Endothelial cell (in vitro differentiated cells): Measurements from ENCODE around the gene NR2F1-AS1. TPM values are rescaled to one million over a fixed set of nuclear protein-coding genes. Genes with fewer than 3 reads are reported as not detected.

Source experiments
- DNase-seq: peaks from one replicate; pipeline ENCODE4 v3.0.0; 2021; ENCODE audit warnings: low spot score
- H3K27ac Mint-ChIP-seq: one replicate; pipeline ENCODE4 v1.8.0; 2021; ENCODE audit warnings: mixed read lengths, inconsistent platforms; ENCODE audit not compliant: unreplicated experiment
- H3K27me3 Mint-ChIP-seq: one replicate; pipeline ENCODE4 v1.8.0; 2021; ENCODE audit warnings: mild to moderate bottlenecking, moderate library complexity, mixed read lengths, inconsistent platforms; ENCODE audit not compliant: unreplicated experiment
- H3K36me3 Mint-ChIP-seq: one replicate; pipeline ENCODE4 v1.8.0; 2021; ENCODE audit warnings: mild to moderate bottlenecking, low read depth, mixed read lengths, inconsistent platforms; ENCODE audit not compliant: unreplicated experiment
- H3K4me1 Mint-ChIP-seq: one replicate; pipeline ENCODE4 v1.8.0; 2021; ENCODE audit warnings: mild to moderate bottlenecking, mixed read lengths, inconsistent platforms; ENCODE audit not compliant: unreplicated experiment
- H3K4me3 Mint-ChIP-seq: one replicate; pipeline ENCODE4 v1.8.0; 2021; ENCODE audit warnings: mild to moderate bottlenecking, mixed read lengths, inconsistent platforms; ENCODE audit not compliant: unreplicated experiment
- H3K9me3 Mint-ChIP-seq: one replicate; pipeline ENCODE4 v1.8.0; 2021; ENCODE audit warnings: mixed read lengths, inconsistent platforms; ENCODE audit not compliant: unreplicated experiment
- total RNA-seq: library from RNA; stranded (reverse); fragmentation: NEBNext Ultra II Directional; extraction: Animal tissue kit (Norgen Biotek cat#: 25700); gene quantifications from one replicate; pipeline ENCODE4 v1.2.1, GENCODE V29; 2021; ENCODE audit not compliant: unreplicated experiment
- TF ChIP-seq, protein P1 (sequence below): fragments of 200-600 bp; sonication (generic); IDR thresholded peaks from one replicate; pipeline ENCODE4 v1.5.0; 2021; ENCODE audit warnings: antibody characterized with exemption; ENCODE audit not compliant: unreplicated experiment

Gene NR2F1-AS1
- total RNA-seq, 1 donor from 2014 or later, result 6.4 TPM

DNA sequence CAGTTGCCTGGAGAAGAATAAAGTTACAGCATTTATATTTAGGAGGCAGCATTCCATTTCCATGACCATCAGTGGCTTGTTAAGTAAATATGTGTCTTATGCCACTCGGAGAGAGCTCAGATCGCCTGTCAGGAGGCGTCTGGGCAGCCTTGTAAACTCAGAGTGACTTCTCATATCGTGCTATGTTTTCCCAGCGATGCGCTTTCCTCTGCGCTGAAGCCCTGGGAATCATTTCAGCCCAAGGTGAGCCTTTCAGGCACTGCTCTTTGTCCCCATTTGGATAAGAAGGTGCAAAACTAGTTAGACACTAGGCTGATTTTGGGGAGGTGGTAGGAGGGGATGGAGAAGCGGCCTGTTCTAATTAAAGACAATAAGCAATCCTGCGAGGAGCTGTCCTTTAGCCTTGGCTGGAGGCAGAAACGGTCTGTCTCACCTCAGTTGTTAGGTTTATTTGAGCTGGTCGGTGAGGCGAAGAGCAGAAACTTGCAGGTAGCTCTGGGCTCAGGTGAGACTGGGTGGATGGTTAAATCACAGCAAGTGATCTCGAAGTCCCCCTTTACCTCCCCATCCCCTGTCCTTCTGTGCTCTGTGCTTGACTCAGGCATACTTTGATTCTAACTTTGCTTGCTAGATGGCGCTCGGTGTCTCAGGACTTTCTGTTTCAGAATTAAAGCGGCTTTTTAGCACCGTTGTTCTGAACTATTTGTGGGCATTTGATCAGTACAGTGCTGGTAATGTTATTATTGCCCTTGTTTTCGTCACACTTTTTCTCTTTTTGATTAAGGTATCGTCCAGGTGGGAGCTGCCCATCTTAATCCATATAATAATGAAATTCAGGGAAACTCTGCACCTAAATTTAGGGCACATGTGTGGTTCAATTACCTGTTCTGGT lies 26.6 kb upstream of the NR2F1-AS1 start:
- Mint-ChIP-seq H3K27ac (no peak overlapping the region), H3K36me3 (peaks cover 4% of the 10 kb centered on the region), H3K27me3 (peaks cover 36% of the 10 kb centered on the region), H3K4me3 (peak overlapping the region; percentile 9), H3K4me1 (peaks cover 12% of the 10 kb centered on the region), H3K9me3 (no peaks in the 10 kb centered on the region)
- TF ChIP-seq, protein P1, sequence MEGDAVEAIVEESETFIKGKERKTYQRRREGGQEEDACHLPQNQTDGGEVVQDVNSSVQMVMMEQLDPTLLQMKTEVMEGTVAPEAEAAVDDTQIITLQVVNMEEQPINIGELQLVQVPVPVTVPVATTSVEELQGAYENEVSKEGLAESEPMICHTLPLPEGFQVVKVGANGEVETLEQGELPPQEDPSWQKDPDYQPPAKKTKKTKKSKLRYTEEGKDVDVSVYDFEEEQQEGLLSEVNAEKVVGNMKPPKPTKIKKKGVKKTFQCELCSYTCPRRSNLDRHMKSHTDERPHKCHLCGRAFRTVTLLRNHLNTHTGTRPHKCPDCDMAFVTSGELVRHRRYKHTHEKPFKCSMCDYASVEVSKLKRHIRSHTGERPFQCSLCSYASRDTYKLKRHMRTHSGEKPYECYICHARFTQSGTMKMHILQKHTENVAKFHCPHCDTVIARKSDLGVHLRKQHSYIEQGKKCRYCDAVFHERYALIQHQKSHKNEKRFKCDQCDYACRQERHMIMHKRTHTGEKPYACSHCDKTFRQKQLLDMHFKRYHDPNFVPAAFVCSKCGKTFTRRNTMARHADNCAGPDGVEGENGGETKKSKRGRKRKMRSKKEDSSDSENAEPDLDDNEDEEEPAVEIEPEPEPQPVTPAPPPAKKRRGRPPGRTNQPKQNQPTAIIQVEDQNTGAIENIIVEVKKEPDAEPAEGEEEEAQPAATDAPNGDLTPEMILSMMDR, result no peak
- DNase-seq, result no peak

DNA sequence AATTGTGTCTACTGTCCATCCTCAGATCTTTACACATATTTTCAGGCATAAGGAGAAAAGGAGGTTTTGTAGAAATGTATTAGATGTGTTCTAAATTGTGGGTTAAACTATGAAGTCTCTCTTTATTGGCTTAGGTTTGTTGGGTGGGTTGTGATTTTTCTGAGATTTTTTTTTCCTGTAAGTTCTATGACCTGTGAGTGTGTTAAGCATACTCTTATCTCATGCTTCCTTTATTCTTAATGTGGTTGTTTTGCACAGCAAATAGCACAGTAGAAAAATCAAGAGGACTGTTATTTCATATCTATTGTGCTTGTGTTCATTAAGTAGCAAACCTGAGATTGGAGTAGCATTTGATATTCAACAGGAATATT lies 25.3 kb upstream of the NR2F1-AS1 start:
- H3K27me3 Mint-ChIP-seq, result peaks cover 28% of the 10 kb centered on the region
- H3K9me3 Mint-ChIP-seq, result no peaks in the 10 kb centered on the region
- TF ChIP-seq, protein P1, result no peak
- H3K4me3 Mint-ChIP-seq, result no peak overlapping the region
- H3K4me1 Mint-ChIP-seq, result peaks cover 15% of the 10 kb centered on the region
- no peak overlapping the region for H3K27ac Mint-ChIP-seq
- H3K36me3 Mint-ChIP-seq, result peaks cover 4% of the 10 kb centered on the region
- no peak for DNase-seq

DNA sequence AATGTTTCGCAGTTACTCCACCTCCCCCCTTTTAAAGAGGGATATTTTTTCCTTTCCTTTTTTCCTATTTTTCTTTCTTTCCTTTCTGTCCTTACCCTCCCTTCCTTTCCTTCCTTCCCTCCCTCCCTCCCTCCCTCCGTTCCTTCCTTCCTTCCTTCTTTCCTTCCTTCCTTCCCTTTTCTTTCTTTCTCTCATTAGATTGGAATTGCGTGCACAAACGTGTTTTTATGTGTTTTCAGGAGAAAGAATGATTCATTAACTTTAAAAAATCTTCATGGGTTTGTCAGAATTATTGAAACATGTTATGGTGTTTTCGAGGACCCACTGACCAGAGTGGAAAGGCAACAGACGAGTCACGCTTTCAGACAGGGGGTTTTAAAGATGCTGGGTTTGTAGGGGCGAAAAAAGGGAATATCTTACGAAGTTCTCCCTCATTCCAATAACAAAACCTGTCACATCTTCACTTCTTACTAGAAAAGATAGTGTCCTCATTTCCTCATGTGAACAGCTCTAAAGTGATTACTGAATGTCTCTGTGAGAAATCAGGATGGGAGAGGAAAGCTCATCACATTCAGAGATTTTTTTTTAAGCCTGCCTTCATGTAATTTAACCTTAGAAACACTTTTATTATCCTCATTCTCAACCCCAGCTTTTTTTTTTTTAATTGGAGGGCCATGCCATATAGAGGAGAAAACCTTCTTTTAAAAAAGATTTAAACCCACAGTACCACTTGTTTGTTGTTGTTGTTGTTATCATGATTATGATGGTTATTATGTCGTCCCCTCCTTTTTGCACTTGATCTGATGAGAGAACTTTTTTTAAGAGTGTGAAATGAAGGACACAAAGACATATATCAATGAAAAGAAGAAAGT lies 23.9 kb upstream of the NR2F1-AS1 start:
- H3K36me3 Mint-ChIP-seq, result peaks cover 4% of the 10 kb centered on the region
- TF ChIP-seq, protein P1, result no peak
- no peak for DNase-seq
- H3K9me3 Mint-ChIP-seq, result no peaks in the 10 kb centered on the region
- peaks cover 22% of the 10 kb centered on the region for H3K27me3 Mint-ChIP-seq
- H3K4me1 Mint-ChIP-seq, result peaks cover 15% of the 10 kb centered on the region
- H3K4me3 Mint-ChIP-seq, result no peak overlapping the region
- no peak overlapping the region for H3K27ac Mint-ChIP-seq

DNA sequence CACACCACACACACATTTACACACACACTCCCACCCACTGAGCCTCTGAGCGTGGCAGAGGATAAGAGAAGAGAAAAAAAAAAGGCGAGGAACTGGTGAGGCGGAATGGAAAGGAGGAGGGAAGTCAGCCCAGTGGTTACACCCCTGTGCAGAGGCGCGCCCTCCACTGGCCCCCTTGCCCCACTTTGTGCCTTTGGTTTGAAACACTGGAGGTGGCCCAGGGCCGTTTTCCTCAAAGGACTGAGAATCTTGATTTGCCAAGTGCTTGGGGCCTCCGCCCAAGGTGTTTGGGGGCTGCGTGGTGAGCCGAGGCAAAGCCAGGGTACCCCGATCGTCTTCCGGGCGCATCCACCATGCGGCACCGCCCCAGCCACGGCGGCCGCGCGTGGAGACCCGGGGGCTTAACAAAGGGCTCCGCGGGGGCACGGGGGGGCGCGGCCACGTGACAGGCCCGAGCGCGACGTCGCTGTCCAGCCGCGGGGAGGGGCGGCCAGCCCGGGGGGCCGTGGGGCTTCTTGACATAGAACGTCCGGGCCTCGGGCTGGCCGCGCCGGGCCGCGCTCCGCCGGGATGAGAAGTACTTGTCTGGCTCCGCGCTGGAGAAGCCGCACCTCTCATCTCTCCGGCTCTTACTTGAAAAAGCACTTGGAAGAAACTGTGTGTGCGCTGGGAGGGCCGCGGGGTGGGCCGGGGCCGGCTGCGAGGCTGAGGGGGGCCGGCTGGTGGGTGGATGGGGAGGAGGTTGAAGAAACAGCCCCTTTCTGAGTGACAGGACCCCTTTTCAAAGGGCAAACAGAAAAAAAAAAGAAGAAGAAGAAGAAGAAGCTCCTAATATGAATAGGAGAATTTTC lies 23.0 kb upstream of the NR2F1-AS1 start:
- peak overlapping the region; percentile 27 for H3K4me3 Mint-ChIP-seq
- TF ChIP-seq, protein P1, result no peak
- peaks cover 4% of the 10 kb centered on the region for H3K36me3 Mint-ChIP-seq
- peaks cover 22% of the 10 kb centered on the region for H3K27me3 Mint-ChIP-seq
- no peaks in the 10 kb centered on the region for H3K9me3 Mint-ChIP-seq
- DNase-seq, result no peak
- peaks cover 15% of the 10 kb centered on the region for H3K4me1 Mint-ChIP-seq
- H3K27ac Mint-ChIP-seq, result no peak overlapping the region
